Measurements from ENCODE around the gene TGM6.

TGM6 gene

GRCh38 chr20:2380601-2381000 is at the start of gene TGM6:
Gene TGM6 (plus strand): TSS chr20:2380901. CDS start chr20:2380969, 68 bp downstream.
- no peak for FAIRE-seq
- no peak for DNase-seq (ENCODE audit: low spot score)

DNA sequence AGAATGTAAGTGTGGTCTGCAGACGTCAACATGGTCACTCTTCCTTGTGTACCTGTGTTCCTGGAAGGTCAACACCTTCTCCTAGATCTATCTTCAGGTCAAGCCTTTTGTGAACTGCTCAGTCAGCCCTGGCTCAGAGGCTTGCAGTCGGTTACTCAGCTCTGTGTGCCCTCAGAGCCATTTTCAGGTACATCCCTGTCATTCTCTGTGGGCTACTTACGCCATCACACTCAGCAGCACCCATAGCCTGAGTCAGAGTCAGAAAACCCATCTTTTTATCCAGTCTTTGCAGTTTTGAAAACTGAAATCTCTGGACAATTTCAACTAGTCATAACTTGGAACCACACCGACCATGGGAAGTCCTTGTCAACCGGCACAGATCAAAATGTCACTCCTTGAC is 49.6 kb upstream of the TGM6 start:
- FAIRE-seq (no peak), DNase-seq (ENCODE audit: low spot score) (no peak)

- no peak for FAIRE-seq
- no peak for DNase-seq (ENCODE audit: low spot score)
These were observed 48.7 kb upstream of the TGM6 start for GRCh38 chr20:2331901-2332565.

DNA sequence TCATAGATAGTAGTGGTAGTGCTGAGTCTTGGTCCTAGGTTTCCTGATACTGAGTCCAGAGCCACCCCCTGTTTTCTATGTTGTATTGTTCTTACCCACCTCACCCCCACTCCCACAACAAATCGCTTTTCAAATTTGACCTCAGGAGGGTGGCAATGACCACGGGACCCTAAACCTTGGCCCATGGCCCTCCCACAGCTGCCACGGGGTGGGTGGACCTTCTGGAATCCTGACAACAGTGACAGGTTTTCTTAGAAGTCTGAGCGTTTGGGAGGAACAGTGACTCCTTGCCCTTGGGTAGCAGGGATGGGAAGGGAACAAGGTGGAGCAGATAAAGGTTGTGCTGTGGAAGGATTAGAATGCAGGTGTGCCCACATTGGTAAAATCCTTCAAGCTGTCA is 48.0 kb upstream of the TGM6 start:
- DNase-seq (ENCODE audit: low spot score): no peak
- no peak for FAIRE-seq

GRCh38 chr20:2333821-2334220 is 46.9 kb upstream of the TGM6 start:
- FAIRE-seq (no peak), DNase-seq (ENCODE audit: low spot score) (no peak)

GRCh38 chr20:2335096-2335870 is 45.4 kb upstream of the TGM6 start:
- DNase-seq (ENCODE audit: low spot score): no peak

GRCh38 chr20:2336471-2336870 is 44.2 kb upstream of the TGM6 start:
- DNase-seq (ENCODE audit: low spot score): no peak
- no peak for FAIRE-seq

More at GRCh38 chr20:2335096-2335870, 45.4 kb upstream of the TGM6 start:
- FAIRE-seq: no peak

- FAIRE-seq: no peak
- no peak for DNase-seq (ENCODE audit: low spot score)
These were observed 43.6 kb upstream of the TGM6 start for GRCh38 chr20:2337142-2337541.

GRCh38 chr20:2338411-2339066 is 42.2 kb upstream of the TGM6 start:
- FAIRE-seq: no peak

DNA sequence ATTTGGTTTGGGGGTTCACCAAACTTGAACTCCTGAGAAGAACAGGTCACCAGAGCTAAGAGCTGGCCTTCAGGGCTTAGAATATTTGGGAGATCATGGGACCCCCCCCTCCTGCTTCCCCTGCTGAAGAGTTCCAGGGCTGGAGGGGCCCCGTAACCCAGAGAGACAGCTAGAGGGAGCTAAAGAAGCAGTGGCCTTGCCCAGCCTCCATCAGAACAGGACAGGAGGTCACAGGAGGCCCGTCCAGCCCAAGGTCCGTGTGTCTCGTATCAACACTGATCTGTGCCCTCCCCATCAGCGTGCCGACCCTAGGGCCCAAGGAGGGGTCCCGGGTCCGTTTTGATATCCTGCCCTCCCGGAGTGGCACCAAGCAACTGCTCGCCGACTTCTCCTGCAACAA is 40.6 kb upstream of the TGM6 start:
- DNase-seq (ENCODE audit: low spot score) (no peak), FAIRE-seq (no peak)

More at GRCh38 chr20:2338411-2339066, 42.2 kb upstream of the TGM6 start:
- DNase-seq (ENCODE audit: low spot score): no peak

DNA sequence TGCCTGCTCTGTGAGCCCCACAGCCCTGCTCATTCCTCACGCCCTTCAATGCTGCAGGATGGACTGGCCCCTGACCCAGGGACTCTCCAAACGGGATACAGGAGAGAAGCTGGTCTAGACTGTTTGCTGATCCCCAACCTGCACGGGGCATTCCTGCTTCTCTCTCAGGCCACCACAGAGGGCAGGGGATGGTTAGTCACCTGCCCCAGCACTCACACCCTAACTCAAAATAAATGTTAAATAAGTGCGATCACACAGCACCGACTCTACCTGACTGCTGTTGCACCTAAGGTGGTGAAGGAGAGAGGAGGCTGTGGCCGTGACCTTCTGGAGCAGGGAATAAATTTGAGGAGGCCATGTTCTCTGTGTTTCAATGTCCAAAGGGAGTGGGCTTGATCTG is 39.9 kb upstream of the TGM6 start:
- FAIRE-seq (no peak), DNase-seq (ENCODE audit: low spot score) (no peak)

DNA sequence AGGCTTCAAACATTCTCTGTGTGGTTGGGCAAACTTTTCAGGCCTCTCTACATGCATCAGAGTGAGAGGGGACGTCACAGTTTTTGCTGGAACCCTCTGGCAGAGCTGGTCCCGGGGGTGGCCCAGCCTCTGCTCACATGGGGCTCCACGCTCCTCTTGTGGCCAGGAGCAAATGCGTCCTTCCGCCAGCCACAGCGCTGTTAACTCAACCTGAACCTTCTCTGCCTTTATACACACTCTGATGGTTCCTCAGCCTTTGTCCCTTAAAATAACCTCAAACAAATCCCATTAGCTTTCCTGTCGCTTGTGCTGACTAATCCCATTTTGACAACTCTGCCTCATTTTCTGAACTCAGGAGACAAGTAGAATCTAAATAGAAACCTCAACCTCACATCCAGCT is 39.4 kb upstream of the TGM6 start:
- DNase-seq (ENCODE audit: low spot score): no peak
- no peak for FAIRE-seq

DNA sequence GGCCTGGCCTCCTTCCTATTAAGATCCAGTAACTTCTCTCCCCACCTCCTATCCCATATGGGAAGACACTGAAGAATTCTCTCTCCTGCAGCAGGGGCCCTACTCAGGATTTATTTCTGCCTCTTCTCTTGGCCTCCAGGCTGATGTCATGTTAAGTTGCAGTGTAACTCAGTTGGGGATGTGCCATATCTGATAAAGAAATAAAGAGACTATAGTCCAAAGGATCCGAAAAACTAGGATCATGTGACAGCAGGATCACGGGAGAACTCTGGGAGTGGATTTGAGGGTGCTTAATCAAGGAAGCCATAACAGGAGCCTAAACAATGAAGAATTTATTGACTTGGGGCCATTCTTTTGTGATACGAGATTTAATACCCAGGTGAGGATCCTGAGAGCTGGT is 38.5 kb upstream of the TGM6 start:
- FAIRE-seq (no peak), DNase-seq (ENCODE audit: low spot score) (no peak)

GRCh38 chr20:2346188-2346587 is 34.5 kb upstream of the TGM6 start:
- DNase-seq (ENCODE audit: low spot score) (no peak), FAIRE-seq (no peak)

- DNase-seq (ENCODE audit: low spot score): no peak
- FAIRE-seq: no peak
These were observed 32.4 kb upstream of the TGM6 start for GRCh38 chr20:2348336-2348735.

DNA sequence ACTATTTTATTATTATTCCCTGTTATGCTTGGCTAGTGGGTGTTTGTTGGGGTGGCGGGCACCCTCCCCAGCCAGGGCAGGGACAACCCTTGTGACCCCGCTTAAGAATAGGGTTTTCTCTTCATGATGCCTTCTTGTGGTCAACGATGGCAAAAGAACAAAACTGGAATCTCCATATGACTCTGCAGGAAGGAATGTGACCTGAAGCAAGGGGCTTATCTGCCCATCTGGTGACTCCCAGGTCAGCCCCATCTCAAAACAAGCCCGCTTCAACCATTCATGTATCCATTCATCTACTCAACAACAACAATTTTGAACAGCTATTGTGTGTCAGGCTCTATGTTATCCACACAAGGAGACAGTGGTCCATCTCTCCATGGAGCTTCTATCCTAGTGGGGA is 30.9 kb upstream of the TGM6 start:
- FAIRE-seq (no peak), DNase-seq (ENCODE audit: low spot score) (peak; percentile 7)

DNA sequence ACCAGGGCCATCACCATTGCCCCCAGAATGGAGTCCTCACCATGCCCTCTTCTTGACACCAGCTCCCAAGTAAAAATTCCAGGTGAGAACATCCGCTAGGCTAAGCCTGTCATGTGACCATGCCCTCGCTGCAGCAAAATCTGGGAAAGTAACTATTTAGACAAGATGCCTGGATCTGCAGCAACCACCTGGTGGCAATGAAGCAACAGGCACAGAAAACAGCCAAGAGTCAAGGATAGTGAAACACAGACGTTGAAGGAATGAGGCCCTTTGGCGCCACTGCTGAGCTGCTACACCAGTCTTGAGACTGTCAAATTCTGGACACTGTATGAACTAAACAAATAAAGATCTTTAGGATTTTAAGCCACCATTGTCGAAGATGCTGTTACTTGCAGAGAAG is 30.1 kb upstream of the TGM6 start:
- DNase-seq (ENCODE audit: low spot score) (no peak), FAIRE-seq (no peak)

- no peak for DNase-seq (ENCODE audit: low spot score)
- FAIRE-seq: no peak
These were observed 27.5 kb upstream of the TGM6 start for GRCh38 chr20:2353231-2353630.

GRCh38 chr20:2357114-2357513 is 23.6 kb upstream of the TGM6 start:
- no peak for DNase-seq (ENCODE audit: low spot score)
- no peak for FAIRE-seq

GRCh38 chr20:2358006-2358405 is 22.7 kb upstream of the TGM6 start:
- FAIRE-seq: no peak
- DNase-seq (ENCODE audit: low spot score): no peak

- DNase-seq (ENCODE audit: low spot score) (no peak), FAIRE-seq (no peak)
These were observed 19.6 kb upstream of the TGM6 start for GRCh38 chr20:2361035-2361593.

GRCh38 chr20:2363187-2363586 is 17.5 kb upstream of the TGM6 start:
- FAIRE-seq: no peak
- DNase-seq (ENCODE audit: low spot score): no peak

Measured in RCC 7860 (cell line).